ENCODE measurements around the gene CARD10.
"Not testable (repeated sequence)": the region's sequence is repeated elsewhere in the genome, so short reads cannot be mapped to it uniquely, and the experiment has no call there.

The CARD10 gene

GRCh38 chr22:37485395-37486223, 33.6 kb downstream of the CARD10 start:
- no peak for DNase-seq (ENCODE audit: low read depth)

GRCh38 chr22:37484480-37485394, 34.5 kb downstream of the CARD10 start:
- DNase-seq (ENCODE audit: low read depth): peak; percentile 60

- DNase-seq (ENCODE audit: low read depth): no peak
Measured at GRCh38 chr22:37483050-37483449, 36.2 kb downstream of the CARD10 start.

- DNase-seq (ENCODE audit: low read depth): no peak
Measured at GRCh38 chr22:37482244-37482643, 37.0 kb downstream of the CARD10 start.

- no peak for DNase-seq (ENCODE audit: low read depth)
Measured at GRCh38 chr22:37481347-37481907, 37.8 kb downstream of the CARD10 start.

- DNase-seq (ENCODE audit: low read depth): no peak
Measured at GRCh38 chr22:37480387-37481346, 38.5 kb downstream of the CARD10 start.

- DNase-seq (ENCODE audit: low read depth): no peak
Measured at GRCh38 chr22:37479196-37479595, 40.0 kb downstream of the CARD10 start.

GRCh38 chr22:37476389-37477329, 42.6 kb downstream of the CARD10 start:
- no peak for DNase-seq (ENCODE audit: low read depth)

GRCh38 chr22:37474447-37475090, 44.6 kb downstream of the CARD10 start:
- no peak for DNase-seq (ENCODE audit: low read depth)

GRCh38 chr22:37473437-37473946, 45.7 kb downstream of the CARD10 start:
- DNase-seq (ENCODE audit: low read depth): no peak

GRCh38 chr22:37472418-37473006, 46.7 kb downstream of the CARD10 start:
- DNase-seq (ENCODE audit: low read depth): no peak

- no peak for DNase-seq (ENCODE audit: low read depth)
Measured at GRCh38 chr22:37471727-37472417, 47.3 kb downstream of the CARD10 start.

GRCh38 chr22:37470087-37470445, 49.1 kb downstream of the CARD10 start:
- no peak for DNase-seq (ENCODE audit: low read depth)

- no peak for DNase-seq (ENCODE audit: low read depth)
Measured at GRCh38 chr22:37469416-37470086, 49.7 kb downstream of the CARD10 start.

- not testable (repeated sequence) for DNase-seq (ENCODE audit: low read depth)
Measured at GRCh38 chr22:37468201-37468695, 51.0 kb downstream of the CARD10 start.

- no peak for DNase-seq (ENCODE audit: low read depth)
Measured at GRCh38 chr22:37467391-37467955, 51.7 kb downstream of the CARD10 start.

GRCh38 chr22:37464181-37464580, 55.0 kb downstream of the CARD10 start:
- DNase-seq (ENCODE audit: low read depth): no peak

- DNase-seq (ENCODE audit: low read depth): no peak
Measured at GRCh38 chr22:37462983-37463382, 56.2 kb downstream of the CARD10 start.

Measured in activated gamma-delta T cell treated with anti-CD3 and anti-CD28 coated beads, Interleukin-2, amount 50 U/mL, for 16 hours (primary cell).